HG02870 (cell line): ENCODE data around the gene RAB8B.

ENCODE experiments used
- ATAC-seq: cut with Tn5 transposase; IDR thresholded peaks from one replicate; pipeline ENCODE4 v1.9.1; 2021; ENCODE audit warnings: mild to moderate bottlenecking, moderate library complexity; ENCODE audit not compliant: unreplicated experiment

The RAB8B gene

GRCh38 chr15:63188926-63189871 lies at the start of gene RAB8B:
TSS of gene RAB8B (plus strand) at chr15:63189606. CDS start at chr15:63189625, 19 bp downstream.
- peak; percentile 61 for ATAC-seq

DNA sequence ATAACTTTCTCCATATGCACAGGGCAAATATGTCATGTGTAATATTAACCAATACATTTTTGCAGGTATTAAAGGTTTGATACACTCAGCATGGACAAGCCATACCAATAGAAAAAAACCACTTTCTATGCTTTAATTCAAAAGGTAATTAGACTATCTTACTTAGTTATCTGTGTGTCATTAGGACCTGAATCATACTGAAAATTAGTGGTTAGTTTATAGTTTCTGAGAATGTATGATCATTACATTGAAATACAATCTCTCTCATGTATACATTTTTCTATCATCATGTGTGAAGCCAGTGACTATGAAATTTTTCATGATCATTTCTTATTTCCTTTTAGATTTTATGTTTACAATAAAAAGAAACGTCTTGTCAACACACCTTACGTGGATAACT lies 48.5 kb upstream of the RAB8B start:
- no peak for ATAC-seq

DNA sequence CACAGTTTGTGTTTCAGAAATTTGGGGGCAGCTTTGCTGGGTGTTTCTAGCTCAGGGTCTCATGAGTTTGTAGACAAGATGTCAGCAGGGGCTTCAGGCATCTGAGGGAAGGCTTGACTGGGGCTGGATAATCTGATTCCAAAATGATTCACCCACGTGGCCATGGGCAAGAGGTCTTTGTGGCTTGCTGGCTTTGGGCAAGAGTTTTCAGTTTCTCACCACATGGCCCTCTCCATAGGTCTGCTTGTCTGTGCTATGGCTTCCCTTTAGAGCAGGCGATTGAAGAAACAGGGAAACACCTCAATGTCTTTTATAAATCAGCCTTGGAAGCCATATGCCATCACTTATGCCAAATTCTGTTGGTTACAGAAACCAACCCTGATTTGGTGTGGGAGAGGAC lies 44.0 kb upstream of the RAB8B start:
- no peak for ATAC-seq

DNA sequence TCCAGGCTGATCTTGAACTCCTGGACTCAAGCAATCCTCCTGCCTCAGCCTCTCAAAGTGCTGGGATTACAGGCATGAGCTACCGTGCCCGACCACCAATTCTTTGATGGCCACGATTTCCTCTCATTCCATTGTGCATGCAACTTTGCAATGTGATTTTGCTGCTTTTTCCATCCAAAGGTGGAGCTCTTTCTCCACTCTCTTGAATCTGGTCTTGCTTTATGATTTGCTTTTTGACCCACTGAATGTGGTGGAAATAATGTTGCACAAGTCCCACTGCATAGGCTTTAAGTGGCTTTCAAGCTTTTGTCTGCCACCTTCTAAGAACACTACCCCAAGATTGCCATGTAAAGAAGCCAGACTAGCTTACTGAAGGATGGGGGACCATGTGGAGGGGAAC lies 42.7 kb upstream of the RAB8B start:
- no peak for ATAC-seq

GRCh38 chr15:63151665-63152064 lies 37.7 kb upstream of the RAB8B start:
- ATAC-seq = no peak

DNA sequence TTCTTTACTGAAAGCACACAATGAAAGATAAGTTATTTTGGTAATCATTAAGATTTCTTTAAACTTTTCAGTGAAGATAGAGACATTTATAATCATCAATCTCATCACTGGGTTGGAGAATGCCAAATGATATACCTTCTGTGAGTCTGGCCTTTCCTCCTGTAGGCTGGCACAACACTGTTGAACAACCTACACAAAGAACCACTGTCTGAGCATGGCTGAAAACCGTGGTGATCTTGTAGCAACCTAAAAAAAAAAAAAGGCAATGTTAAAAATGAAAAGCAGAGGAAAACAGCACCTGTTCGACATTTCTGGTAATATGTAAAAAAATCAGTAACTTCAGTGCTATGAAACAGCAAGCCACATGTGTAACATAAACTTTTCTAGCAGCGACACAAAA lies 33.9 kb upstream of the RAB8B start:
- ATAC-seq = no peak

GRCh38 chr15:63156086-63156710 lies 33.2 kb upstream of the RAB8B start:
- no peak for ATAC-seq

DNA sequence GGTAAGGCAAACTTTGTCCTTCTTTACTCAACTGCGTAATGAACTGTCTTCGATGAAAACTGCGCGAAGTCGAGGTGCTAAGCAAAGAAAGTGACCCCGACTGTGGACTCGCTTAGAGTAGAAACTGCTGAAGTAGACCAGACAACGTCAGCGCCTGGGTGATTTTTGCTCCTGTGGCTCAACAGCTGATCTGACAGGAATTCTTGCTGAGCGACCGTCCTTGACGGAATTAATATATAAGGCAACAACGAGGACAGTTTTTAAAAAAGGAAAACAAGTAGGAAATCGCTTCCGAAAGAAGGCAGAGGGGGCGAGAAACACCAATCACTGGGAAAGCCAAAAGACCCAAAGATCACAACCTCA lies 32.7 kb upstream of the RAB8B start:
- ATAC-seq = no peak

GRCh38 chr15:63157118-63157843 lies 32.1 kb upstream of the RAB8B start, which contains the start of gene RPS27L:
TSS of gene RPS27L (minus strand) at chr15:63157477. CDS start at chr15:63157405, 72 bp downstream.
- peak; percentile 81 for ATAC-seq

GRCh38 chr15:63157891-63158431 lies 31.4 kb upstream of the RAB8B start:
- no peak for ATAC-seq

- ATAC-seq = no peak
Measured at GRCh38 chr15:63160638-63161037, 28.8 kb upstream of the RAB8B start.

GRCh38 chr15:63163217-63163616 lies 26.2 kb upstream of the RAB8B start:
- ATAC-seq = no peak

DNA sequence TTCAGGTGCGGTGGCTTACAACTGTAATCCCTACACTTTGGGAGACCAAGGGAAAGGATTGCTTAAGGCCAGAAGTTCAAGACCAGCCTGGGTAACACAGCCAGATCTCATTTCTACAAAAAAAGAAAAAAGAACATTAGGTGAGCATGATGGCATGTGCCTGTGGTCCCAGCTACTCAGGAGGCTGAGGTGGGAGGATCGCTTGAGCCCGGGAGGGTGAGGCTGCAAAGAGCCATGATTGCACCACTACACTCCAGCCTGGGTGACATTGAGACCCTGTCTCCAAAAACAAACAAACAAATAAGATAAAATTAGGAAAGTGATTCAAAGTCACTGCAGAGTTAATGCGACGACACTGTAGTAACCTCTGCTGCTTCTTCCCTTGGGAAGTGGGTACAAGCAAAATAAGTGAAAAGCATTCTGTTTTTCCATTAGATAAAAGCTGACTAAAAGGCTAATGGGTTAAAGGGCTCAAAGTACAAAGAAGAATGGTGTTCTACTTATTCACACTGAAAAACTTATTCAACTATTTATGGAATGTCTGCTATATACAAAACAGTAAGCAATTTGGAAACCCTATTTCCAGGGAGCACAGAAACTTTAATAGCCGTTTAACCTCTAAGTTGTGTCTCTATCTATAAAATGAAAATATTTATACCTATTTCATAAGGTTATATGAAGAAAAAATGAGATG lies 24.1 kb upstream of the RAB8B start:
- ATAC-seq = no peak

DNA sequence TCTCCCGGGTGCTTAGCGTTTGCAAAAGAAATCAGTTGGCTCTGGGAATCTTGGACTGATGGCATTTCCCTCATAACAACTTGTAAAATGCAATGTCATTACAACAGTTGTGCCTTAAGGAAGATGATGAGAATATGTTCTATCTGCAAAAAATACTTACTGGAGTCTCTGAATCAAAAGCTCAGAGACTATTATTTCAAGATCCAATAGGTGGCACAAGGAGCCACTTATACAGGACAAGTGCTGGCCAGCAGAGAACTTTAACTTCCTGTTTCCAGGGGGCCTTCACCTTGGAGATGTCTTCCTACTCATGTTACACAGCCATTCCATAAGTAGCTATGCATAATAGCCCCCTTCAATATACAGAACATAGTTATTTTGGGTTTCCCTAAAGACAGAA lies 23.2 kb upstream of the RAB8B start:
- no peak for ATAC-seq

DNA sequence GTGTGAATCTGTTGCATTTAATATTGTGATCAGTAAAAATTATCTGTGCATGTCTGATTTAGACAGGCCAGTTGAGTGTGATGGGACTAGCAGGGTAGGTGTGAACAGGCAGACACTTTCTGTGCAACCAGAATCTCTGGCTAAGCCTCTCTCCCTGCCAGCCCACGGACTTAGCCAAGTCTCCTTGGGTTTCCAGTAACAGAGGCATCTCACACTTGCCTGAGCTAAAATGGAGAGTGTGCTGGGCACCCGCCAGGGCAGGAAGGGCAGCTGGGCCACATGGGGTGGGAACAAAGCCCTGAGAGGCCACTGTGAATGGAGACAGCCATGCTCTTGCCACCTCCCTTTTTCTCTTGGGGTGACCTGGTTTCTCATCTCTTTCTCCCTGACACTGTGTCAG lies 19.6 kb upstream of the RAB8B start:
- ATAC-seq = no peak

DNA sequence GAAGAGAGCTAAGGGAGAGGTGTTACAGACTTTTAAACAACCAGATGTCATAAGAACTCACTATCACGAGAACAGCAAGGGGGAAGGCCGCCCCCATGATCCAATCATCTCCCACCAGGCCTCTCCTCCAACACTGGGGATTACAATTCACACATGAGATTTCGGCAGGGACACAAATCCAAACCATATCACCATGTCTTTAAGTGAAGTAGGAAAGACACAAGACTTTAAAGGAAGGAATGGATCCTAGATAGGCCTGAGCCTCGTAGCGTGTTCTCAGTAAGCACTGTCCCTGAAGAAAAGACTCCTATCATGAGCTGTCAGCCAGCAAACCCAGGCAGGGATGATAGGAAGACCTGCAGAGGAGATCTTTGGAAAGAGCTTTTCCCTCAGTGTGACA lies 17.0 kb upstream of the RAB8B start:
- no peak for ATAC-seq

- no peak for ATAC-seq
Measured at GRCh38 chr15:63172851-63173451, 16.5 kb upstream of the RAB8B start.

DNA sequence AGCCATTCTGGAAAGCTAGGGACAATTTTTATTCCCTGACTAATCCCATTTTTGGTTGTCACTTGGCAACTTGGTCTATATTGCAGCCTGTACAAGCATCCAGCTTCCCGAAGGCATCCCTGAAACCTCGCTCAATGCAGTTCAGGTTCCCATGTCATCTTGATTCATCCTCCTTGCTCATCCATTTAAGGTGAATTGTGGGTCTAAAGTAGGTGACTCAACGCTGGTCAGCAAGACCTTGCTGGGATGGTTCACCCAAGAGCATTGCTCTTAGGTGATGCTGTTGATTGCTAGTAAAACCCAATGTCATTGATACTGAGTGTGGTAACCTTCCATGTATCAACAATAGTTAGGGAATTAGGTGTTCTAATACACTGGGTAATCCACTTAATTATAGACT lies 13.1 kb upstream of the RAB8B start:
- no peak for ATAC-seq

GRCh38 chr15:63178034-63178433 lies 11.4 kb upstream of the RAB8B start:
- no peak for ATAC-seq

GRCh38 chr15:63180746-63181145 lies 8.7 kb upstream of the RAB8B start:
- no peak for ATAC-seq
